ENCODE measurements around the gene LGALS7. TPM values are rescaled to one million over a fixed set of nuclear protein-coding genes. Genes with fewer than 3 reads are reported as not detected.
"Not testable (repeated sequence)": the region's sequence is repeated elsewhere in the genome, so short reads cannot be mapped to it uniquely, and the experiment has no call there.

LGALS7 gene
- total RNA-seq, 1 experiment from 2014 or later, result 1.1 TPM

DNA sequence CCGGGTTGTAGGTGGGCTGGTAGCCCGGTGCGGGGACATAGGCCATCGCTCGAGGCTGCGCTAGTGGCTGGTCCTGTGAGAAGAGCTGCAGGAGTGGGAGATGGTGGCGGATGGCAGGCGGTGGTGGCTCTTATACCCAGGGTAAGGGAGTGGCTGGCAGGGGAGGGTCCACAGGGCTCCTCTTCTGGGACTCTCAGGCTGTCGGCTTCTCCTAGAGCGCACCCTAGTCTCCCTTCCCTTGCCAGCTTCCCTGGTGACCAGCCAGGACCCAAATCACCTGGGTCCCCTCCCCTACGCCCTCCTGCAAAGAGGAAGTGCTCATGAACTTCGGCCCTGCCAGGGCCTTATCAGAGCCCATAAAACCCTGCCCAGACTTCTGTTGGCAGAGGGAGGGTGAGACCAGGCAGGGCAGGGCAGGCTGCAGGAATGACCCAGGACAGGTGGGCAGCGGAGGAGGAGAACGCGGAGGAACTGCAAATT, 39.6 kb upstream of the LGALS7 start, which contains the start of gene LGALS4:
Gene LGALS4, minus strand, starts transcription at position 105 of the 480 bp plus-strand sequence. Its CDS starts 59 bp downstream, at position 46.
- intact Hi-C loops (cut with micrococcal nuclease), result no loop called here
- Mint-ChIP-seq H3K27ac (ENCODE audit: low read depth, unreplicated experiment) (no peak within 1 kb of the TSS), H3K27me3 (ENCODE audit: insufficient read depth, unreplicated experiment) (no peaks in the 10 kb centered on the region), H3K36me3 (ENCODE audit: insufficient read depth, unreplicated experiment) (peaks cover 10% of the 10 kb centered on the region), H3K9me3 (ENCODE audit: unreplicated experiment) (no peaks in the 10 kb centered on the region), H3K4me1 (ENCODE audit: insufficient read depth, unreplicated experiment) (no peaks in the 10 kb centered on the region), H3K4me3 (ENCODE audit: unreplicated experiment) (no peak within 1 kb of the TSS)
- POLR2A ChIA-PET, result no interaction called here
- no peak for DNase-seq (ENCODE audit: unreplicated experiment)
- BruUV-seq (replicated peaks), result no TSS peak
- TF ChIP-seq, protein P1, sequence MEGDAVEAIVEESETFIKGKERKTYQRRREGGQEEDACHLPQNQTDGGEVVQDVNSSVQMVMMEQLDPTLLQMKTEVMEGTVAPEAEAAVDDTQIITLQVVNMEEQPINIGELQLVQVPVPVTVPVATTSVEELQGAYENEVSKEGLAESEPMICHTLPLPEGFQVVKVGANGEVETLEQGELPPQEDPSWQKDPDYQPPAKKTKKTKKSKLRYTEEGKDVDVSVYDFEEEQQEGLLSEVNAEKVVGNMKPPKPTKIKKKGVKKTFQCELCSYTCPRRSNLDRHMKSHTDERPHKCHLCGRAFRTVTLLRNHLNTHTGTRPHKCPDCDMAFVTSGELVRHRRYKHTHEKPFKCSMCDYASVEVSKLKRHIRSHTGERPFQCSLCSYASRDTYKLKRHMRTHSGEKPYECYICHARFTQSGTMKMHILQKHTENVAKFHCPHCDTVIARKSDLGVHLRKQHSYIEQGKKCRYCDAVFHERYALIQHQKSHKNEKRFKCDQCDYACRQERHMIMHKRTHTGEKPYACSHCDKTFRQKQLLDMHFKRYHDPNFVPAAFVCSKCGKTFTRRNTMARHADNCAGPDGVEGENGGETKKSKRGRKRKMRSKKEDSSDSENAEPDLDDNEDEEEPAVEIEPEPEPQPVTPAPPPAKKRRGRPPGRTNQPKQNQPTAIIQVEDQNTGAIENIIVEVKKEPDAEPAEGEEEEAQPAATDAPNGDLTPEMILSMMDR (IDR thresholded peaks at IDR 0.05; ENCODE audit: unreplicated experiment), result no peak
- CTCF ChIA-PET, result no interaction called here

DNA sequence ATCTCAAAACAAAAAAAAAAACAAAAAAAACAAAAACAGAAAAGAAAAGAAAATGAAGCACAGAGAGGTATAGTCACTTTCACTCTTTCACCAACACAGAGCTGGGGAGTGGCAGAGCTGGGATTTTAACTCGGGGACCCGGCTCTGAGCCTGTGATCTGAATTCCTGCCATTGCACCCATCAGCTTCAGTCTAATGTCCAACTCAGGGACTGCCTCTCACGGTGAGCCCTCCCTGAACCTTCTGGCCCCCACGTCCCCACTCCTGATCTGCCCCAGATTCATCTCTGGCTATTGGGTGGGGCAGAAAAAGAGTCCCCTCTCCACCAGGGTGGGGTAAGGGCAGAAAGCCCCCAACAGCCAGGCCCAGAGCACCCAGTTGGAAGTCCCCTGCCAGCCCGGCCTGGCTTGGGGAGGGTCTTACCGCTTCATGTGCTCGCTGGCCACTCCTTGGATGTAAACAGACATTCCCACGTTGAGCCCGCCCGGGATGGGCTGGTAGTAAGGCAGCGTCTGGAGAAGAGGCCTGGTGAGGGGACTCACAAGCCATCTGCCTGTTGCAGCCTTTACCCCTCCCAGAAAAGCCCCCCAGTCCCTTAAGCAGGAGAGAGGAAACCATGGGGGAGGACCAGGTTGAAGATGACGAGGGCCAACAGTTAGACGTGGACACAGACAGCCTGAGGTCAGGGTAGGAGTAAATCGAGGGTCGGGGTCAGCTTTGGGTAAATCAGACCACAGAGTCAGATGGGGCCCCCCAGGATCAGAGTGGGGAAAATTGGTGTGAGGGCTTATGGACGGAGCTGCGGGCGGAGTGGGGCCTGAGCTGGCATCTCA, 38.9 kb upstream of the LGALS7 start:
- BruUV-seq (replicated peaks), result no TSS peak

DNA sequence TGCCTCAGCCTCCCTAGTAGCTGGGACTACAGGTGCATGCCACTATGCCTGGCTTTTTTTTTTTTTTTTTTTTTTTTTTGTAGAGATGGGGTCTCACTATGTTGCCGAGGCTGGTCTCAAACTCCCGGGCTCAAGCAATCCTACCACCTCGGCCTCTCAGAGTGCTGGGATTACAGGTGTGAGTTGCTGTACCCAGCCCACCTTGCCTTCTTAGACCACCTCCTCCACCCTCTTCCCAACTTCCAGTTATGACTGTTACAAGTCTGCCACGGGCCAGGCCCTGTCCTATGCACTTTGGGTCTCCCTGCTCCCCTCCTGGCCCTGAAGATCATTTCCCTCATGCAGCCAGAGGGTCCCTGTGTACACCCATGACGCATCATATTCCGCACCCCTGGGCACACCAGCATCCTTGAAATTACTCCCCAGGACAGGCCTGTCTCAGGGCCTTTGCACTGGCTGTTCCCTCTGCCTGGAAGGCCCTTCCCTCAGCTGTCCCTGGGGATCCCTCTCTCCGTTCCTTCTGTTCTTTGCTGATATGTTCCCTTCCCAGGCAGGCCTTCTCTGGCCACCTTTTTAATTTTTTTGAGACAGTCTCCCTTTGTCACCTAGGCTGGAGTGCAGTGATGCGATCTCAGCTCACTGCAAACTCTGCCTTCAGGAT, 36.4 kb upstream of the LGALS7 start:
- POLR2A ChIA-PET, result interaction anchor here (0.7 to 1.7 kb wide), 3 partner anchors 18 to 62 kb away, joined by 3 to 5 read pairs (median 4); no protein-coding TSS in a partner anchor
- Mint-ChIP-seq H3K9me3 (ENCODE audit: unreplicated experiment) (no peaks in the 10 kb centered on the region), H3K4me1 (ENCODE audit: insufficient read depth, unreplicated experiment) (peaks cover 5% of the 10 kb centered on the region), H3K36me3 (ENCODE audit: insufficient read depth, unreplicated experiment) (peaks cover 1% of the 10 kb centered on the region), H3K27me3 (ENCODE audit: insufficient read depth, unreplicated experiment) (no peaks in the 10 kb centered on the region), H3K4me3 (ENCODE audit: unreplicated experiment) (no peak overlapping the region), H3K27ac (ENCODE audit: low read depth, unreplicated experiment) (peak overlapping the region; percentile 37)
- CTCF ChIA-PET, result interaction anchor here (0.6 kb wide), 2 partner anchors 166 to 303 kb away, joined by 3 read pairs; no protein-coding TSS in a partner anchor
- no peak for DNase-seq (ENCODE audit: unreplicated experiment)
- intact Hi-C loops (cut with micrococcal nuclease), result no loop called here
- TF ChIP-seq, protein P1 (IDR thresholded peaks at IDR 0.05; ENCODE audit: unreplicated experiment), result no peak
- no TSS peak for BruUV-seq (replicated peaks)

More for the DNA sequence above, 38.9 kb upstream of the LGALS7 start:
- ChIA-PET POLR2A (interaction anchor here (1.2 kb wide), 1 partner anchor 13 kb away, joined by 3 read pairs; no protein-coding TSS in a partner anchor), CTCF (interaction anchor here (0.5 kb wide), 1 partner anchor 22 kb away, joined by 4 read pairs; no protein-coding TSS in a partner anchor)
- Mint-ChIP-seq H3K9me3 (ENCODE audit: unreplicated experiment) (no peaks in the 10 kb centered on the region), H3K36me3 (ENCODE audit: insufficient read depth, unreplicated experiment) (peaks cover 6% of the 10 kb centered on the region), H3K4me1 (ENCODE audit: insufficient read depth, unreplicated experiment) (no peaks in the 10 kb centered on the region), H3K4me3 (ENCODE audit: unreplicated experiment) (no peak overlapping the region), H3K27ac (ENCODE audit: low read depth, unreplicated experiment) (no peak overlapping the region), H3K27me3 (ENCODE audit: insufficient read depth, unreplicated experiment) (no peaks in the 10 kb centered on the region)
- TF ChIP-seq, protein P1 (IDR thresholded peaks at IDR 0.05; ENCODE audit: unreplicated experiment), result no peak
- intact Hi-C loops (cut with micrococcal nuclease), result no loop called here
- no peak for DNase-seq (ENCODE audit: unreplicated experiment)

DNA sequence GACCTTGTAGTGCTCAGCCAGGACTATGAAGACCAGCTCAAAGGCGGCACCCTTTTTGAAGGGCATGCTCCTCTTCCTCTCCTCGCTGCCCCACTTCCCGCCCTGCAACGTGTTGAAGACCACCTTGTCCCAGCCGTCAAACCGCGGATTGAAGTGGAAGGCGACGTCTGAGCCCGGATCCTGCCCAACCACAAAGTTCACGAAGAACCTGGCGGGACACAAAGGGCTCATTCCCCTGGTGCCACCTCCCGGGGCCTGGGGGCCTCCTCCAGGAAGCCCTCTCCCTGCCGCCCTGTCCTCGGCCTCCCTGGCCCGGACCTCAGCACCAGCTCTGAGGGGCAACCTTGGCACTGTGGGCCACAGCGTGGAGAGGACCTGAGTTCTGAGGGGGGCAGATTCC, 35.4 kb upstream of the LGALS7 start:
- ChIA-PET POLR2A (no interaction called here), CTCF (interaction anchor here (0.6 kb wide), 4 partner anchors 21 to 302 kb away, joined by 3 read pairs; no protein-coding TSS in a partner anchor)
- no TSS peak for BruUV-seq (replicated peaks)

DNA sequence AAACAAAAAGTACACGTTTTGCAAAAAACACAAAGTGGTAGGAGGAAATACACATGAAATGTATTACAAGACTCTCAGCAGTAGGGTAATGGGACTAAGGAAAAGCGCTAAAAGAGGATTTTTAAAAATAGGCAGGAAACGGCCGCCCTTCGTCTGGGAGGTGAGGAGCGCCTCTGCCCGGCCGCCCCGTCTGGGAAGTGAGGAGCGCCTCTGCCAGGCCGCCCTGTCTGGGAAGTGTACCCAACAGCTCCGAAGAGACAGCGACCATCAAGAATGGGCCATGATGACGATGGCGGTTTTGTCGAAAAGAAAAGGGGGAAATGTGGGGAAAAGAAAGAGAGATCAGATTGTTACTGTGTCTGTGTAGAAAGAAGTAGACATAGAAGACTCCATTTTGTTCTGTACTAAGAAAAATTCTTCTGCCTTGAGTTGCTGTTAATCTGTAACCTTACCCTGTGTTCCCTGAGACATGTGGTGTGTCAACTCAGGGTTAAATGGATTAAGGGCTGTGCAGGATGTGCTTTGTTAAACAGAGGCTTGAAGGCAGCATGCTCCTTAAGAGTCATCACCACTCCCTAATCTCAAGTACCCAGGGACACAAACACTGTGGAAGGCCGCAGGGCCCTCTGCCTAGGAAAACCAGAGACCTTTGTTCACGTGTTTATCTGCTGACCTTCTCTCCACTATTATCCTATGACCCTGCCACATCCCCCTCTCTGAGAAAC, 34.2 kb upstream of the LGALS7 start:
- H3K36me3 Mint-ChIP-seq (ENCODE audit: insufficient read depth, unreplicated experiment); H3K4me3 Mint-ChIP-seq (ENCODE audit: unreplicated experiment); H3K9me3 Mint-ChIP-seq (ENCODE audit: unreplicated experiment); POLR2A ChIA-PET; DNase-seq (ENCODE audit: unreplicated experiment); H3K27ac Mint-ChIP-seq (ENCODE audit: low read depth, unreplicated experiment); H3K4me1 Mint-ChIP-seq (ENCODE audit: insufficient read depth, unreplicated experiment); intact Hi-C loops (cut with micrococcal nuclease); H3K27me3 Mint-ChIP-seq (ENCODE audit: insufficient read depth, unreplicated experiment); BruUV-seq (replicated peaks): not testable (repeated sequence)
- CTCF ChIA-PET, result interaction anchor here (0.7 kb wide), 1 partner anchor 292 kb away, joined by 3 read pairs; no protein-coding TSS in a partner anchor

More for the DNA sequence above, 35.4 kb upstream of the LGALS7 start:
- intact Hi-C loops (cut with micrococcal nuclease), result no loop called here
- Mint-ChIP-seq H3K9me3 (ENCODE audit: unreplicated experiment) (no peaks in the 10 kb centered on the region), H3K4me3 (ENCODE audit: unreplicated experiment) (no peak overlapping the region), H3K27me3 (ENCODE audit: insufficient read depth, unreplicated experiment) (no peaks in the 10 kb centered on the region), H3K27ac (ENCODE audit: low read depth, unreplicated experiment) (no peak overlapping the region), H3K36me3 (ENCODE audit: insufficient read depth, unreplicated experiment) (no peaks in the 10 kb centered on the region), H3K4me1 (ENCODE audit: insufficient read depth, unreplicated experiment) (peaks cover 5% of the 10 kb centered on the region)
- no peak for DNase-seq (ENCODE audit: unreplicated experiment)
- TF ChIP-seq, protein P1 (IDR thresholded peaks at IDR 0.05; ENCODE audit: unreplicated experiment), result no peak
